Dermis blood vessel endothelial cell (primary cell): ENCODE measurements around the gene SEC31B. TPM values are rescaled to one million over a fixed set of nuclear protein-coding genes. Genes with fewer than 3 reads are reported as not detected.

Experiments
- DNase-seq: peaks from one replicate; pipeline ENCODE4 v3.0.0; 2010
- total RNA-seq: library from RNA; depleted of rRNA; stranded (reverse); fragments of >200 nt; gene quantifications from 2 replicates; pipeline ENCODE4 v1.2.3, GENCODE V29; 2014

The SEC31B gene
- total RNA-seq, 1 donor from 2014 or later: 5.3 TPM

GRCh38 chr10:100528123-100528886, 8.6 kb upstream of the SEC31B start:
- DNase-seq: peak; percentile 48

- no peak for DNase-seq
These were observed 5.0 kb upstream of the SEC31B start for GRCh38 chr10:100524638-100525037.

GRCh38 chr10:100524206-100524605, 4.5 kb upstream of the SEC31B start:
- no peak for DNase-seq

- DNase-seq: no peak
These were observed 3.3 kb upstream of the SEC31B start for GRCh38 chr10:100522945-100523344.

- peak; percentile 34 for DNase-seq
These were observed 2.6 kb upstream of the SEC31B start for GRCh38 chr10:100522107-100522801.

- peak; percentile 67 for DNase-seq
These were observed 1.1 kb upstream of the SEC31B start for GRCh38 chr10:100520811-100521210.

- DNase-seq: peak; percentile 80
These were observed 860 bp downstream of the SEC31B start for GRCh38 chr10:100518761-100519241.

- peak; percentile 40 for DNase-seq
These were observed 2.8 kb downstream of the SEC31B start for GRCh38 chr10:100516847-100517246.

- no peak for DNase-seq
These were observed 4.0 kb downstream of the SEC31B start for GRCh38 chr10:100515612-100516011.

- DNase-seq: no peak
These were observed 8.9 kb downstream of the SEC31B start for GRCh38 chr10:100510533-100511308.

GRCh38 chr10:100509241-100509840, 10.3 kb downstream of the SEC31B start:
- DNase-seq: no peak

GRCh38 chr10:100508691-100509150, 10.9 kb downstream of the SEC31B start:
- DNase-seq: peak; percentile 75

GRCh38 chr10:100508266-100508665, 11.4 kb downstream of the SEC31B start:
- no peak for DNase-seq

- no peak for DNase-seq
These were observed 12.3 kb downstream of the SEC31B start for GRCh38 chr10:100507357-100507732.

- no peak for DNase-seq
These were observed 12.9 kb downstream of the SEC31B start for GRCh38 chr10:100506596-100507356.

GRCh38 chr10:100505164-100505563, 14.5 kb downstream of the SEC31B start:
- no peak for DNase-seq

- no peak for DNase-seq
These were observed 15.6 kb downstream of the SEC31B start for GRCh38 chr10:100504096-100504495.

GRCh38 chr10:100502926-100503494, 16.7 kb downstream of the SEC31B start:
- DNase-seq: no peak

GRCh38 chr10:100501423-100501822, 18.2 kb downstream of the SEC31B start:
- no peak for DNase-seq

GRCh38 chr10:100498059-100498458, 21.6 kb downstream of the SEC31B start:
- no peak for DNase-seq

- DNase-seq: no peak
These were observed 23.1 kb downstream of the SEC31B start for GRCh38 chr10:100496567-100496966.

GRCh38 chr10:100490531-100490930, 29.1 kb downstream of the SEC31B start:
- no peak for DNase-seq
